ENCODE data around the gene ACTN1.

GRCh38 chr14:68863610-68864360 lies 115.3 kb downstream of the ACTN1 start:
- TF ChIP-seq CTCF (IDR thresholded peaks at IDR 0.05) (no peak), EP300 (IDR thresholded peaks at IDR 0.05; ENCODE audit: borderline replicate concordance in 1 of 2, low read depth in 1 of 2, low read length in 1 of 2) (no peak), TAF1 (IDR thresholded peaks at IDR 0.05; ENCODE audit: borderline replicate concordance, low read depth, low read length) (no peak), IRF3 (IDR thresholded peaks at IDR 0.05; ENCODE audit: low read depth, low read length) (no peak), POLR2AphosphoS5 (IDR thresholded peaks at IDR 0.05; ENCODE audit: low read depth, low read length) (no peak), EZH2phosphoT487 (IDR thresholded peaks at IDR 0.05; ENCODE audit: borderline replicate concordance, low read depth) (no peak), SIN3A (IDR thresholded peaks at IDR 0.05; ENCODE audit: borderline replicate concordance, low read depth, low read length) (no peak), CHD2 (IDR thresholded peaks at IDR 0.05; ENCODE audit: low read length, partially characterized antibody) (no peak), RAD21 (IDR thresholded peaks at IDR 0.05; ENCODE audit: low read length) (no peak)
- TF ChIP-seq, protein P1, sequence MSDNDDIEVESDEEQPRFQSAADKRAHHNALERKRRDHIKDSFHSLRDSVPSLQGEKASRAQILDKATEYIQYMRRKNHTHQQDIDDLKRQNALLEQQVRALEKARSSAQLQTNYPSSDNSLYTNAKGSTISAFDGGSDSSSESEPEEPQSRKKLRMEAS (IDR thresholded peaks at IDR 0.05; ENCODE audit: low read depth): no peak
